Measurements from ENCODE around the gene RBM5. TPM values are rescaled to one million over a fixed set of nuclear protein-coding genes. Genes with fewer than 3 reads are reported as not detected.

Gene RBM5
- polyA plus RNA-seq, 2 of the 4 experiments (the other 2 are of a cell fraction), result 78.9 to 123 TPM

DNA sequence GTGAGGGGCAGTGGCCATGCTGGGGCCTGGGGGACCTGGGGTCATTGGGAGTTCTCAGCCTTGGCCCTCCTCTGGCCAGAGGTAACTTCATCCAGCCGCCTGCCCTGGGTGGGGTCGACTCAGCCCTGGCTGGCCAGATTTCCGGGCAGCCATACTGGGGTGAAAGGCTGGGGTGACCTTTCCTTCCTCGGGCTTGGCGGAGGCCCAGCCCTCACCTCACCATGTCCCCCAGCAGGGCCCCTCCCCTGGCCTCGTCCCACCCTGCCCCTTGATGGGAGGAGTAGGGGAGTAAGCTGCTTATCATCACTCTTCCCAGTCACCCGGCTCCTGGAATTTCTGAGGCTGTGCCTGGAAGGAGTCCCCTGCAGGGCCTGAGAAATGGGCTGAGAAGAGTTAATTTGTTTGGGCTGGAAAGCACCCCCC is 71.9 kb downstream of the RBM5 start (continued):
- no peak for TF ChIP-seq HEYL (CRISPR knock-in tag; IDR thresholded peaks at IDR 0.05)

DNA sequence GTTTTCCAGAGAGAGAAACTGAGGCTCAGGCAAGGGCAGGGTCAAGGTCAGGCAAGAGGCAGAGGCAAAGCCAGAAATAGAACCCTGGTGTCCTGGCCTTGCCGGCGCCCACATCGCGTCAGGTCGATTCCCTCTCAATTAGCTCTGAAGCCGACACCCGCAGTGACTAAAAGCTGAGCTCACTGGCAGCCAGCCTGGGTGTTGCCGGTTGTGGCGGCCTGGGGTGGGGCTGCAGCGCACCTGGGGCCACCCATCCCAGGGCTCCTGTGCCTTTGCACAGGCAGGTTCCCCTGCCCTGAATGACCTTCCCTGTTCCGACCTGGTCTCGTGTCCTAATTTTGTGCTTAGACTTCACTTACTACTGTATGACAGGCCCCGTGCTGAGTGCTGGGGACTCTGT is 72.6 kb downstream of the RBM5 start:
- no peaks in the 10 kb centered on the region for H3K9me3 ChIP-seq
- ChIA-PET CTCF (interaction anchor here (1.3 to 2.9 kb wide), 3 partner anchors 12 to 41 kb away, joined by 4 to 9 read pairs (median 5); no protein-coding TSS in a partner anchor), POLR2A (no interaction called here)
- no peak overlapping the region for H3K4me3 ChIP-seq
- H3K27ac ChIP-seq, result peak overlapping the region; percentile 88 to 94; a peak in 4 of 6 replicates
- DNase-seq (ENCODE audit: low read depth in 1 of 2, low spot score in 1 of 2) (no peak), ATAC-seq (no peak), FAIRE-seq (no peak)
- peaks cover 94% of the 10 kb centered on the region for H3K4me1 ChIP-seq
- no peak for TF ChIP-seq ZSCAN20 (CRISPR knock-in tag; IDR thresholded peaks at IDR 0.05)
- TF ChIP-seq JUNB (IDR thresholded peaks at IDR 0.05), result no peak
- no peak for TF ChIP-seq KDM5A (IDR thresholded peaks at IDR 0.05)
- no peak for TF ChIP-seq CBX8 (IDR thresholded peaks at IDR 0.05)
- no peak for TF ChIP-seq HDAC2 (IDR thresholded peaks at IDR 0.05)
- no peak for TF ChIP-seq ZC3H11A (IDR thresholded peaks at IDR 0.05)
- TF ChIP-seq RAD21 (conservative IDR thresholded peaks at IDR 0.05 in 1 of 2, IDR thresholded peaks at IDR 0.05 in 1 of 2), result no peak
- no peak for TF ChIP-seq JUN (IDR thresholded peaks at IDR 0.05)
- no peak for TF ChIP-seq POLR2A (IDR thresholded peaks at IDR 0.05; ENCODE audit: low read length)
- TF ChIP-seq TFCP2L1 (CRISPR knock-in tag; IDR thresholded peaks at IDR 0.05), result no peak
- no peak for TF ChIP-seq SMC3 (IDR thresholded peaks at IDR 0.05)
- TF ChIP-seq, protein P1, sequence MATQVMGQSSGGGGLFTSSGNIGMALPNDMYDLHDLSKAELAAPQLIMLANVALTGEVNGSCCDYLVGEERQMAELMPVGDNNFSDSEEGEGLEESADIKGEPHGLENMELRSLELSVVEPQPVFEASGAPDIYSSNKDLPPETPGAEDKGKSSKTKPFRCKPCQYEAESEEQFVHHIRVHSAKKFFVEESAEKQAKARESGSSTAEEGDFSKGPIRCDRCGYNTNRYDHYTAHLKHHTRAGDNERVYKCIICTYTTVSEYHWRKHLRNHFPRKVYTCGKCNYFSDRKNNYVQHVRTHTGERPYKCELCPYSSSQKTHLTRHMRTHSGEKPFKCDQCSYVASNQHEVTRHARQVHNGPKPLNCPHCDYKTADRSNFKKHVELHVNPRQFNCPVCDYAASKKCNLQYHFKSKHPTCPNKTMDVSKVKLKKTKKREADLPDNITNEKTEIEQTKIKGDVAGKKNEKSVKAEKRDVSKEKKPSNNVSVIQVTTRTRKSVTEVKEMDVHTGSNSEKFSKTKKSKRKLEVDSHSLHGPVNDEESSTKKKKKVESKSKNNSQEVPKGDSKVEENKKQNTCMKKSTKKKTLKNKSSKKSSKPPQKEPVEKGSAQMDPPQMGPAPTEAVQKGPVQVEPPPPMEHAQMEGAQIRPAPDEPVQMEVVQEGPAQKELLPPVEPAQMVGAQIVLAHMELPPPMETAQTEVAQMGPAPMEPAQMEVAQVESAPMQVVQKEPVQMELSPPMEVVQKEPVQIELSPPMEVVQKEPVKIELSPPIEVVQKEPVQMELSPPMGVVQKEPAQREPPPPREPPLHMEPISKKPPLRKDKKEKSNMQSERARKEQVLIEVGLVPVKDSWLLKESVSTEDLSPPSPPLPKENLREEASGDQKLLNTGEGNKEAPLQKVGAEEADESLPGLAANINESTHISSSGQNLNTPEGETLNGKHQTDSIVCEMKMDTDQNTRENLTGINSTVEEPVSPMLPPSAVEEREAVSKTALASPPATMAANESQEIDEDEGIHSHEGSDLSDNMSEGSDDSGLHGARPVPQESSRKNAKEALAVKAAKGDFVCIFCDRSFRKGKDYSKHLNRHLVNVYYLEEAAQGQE (IDR thresholded peaks at IDR 0.05), result no peak
- TF ChIP-seq, protein P2, sequence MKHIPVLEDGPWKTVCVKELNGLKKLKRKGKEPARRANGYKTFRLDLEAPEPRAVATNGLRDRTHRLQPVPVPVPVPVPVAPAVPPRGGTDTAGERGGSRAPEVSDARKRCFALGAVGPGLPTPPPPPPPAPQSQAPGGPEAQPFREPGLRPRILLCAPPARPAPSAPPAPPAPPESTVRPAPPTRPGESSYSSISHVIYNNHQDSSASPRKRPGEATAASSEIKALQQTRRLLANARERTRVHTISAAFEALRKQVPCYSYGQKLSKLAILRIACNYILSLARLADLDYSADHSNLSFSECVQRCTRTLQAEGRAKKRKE (CRISPR knock-in tag; IDR thresholded peaks at IDR 0.05; ENCODE audit: low read depth), result no peak
- 51% methylated on average over 6 of the region's 13 CpGs for WGBS (ENCODE audit: missing lambda C conversion rate)
- H3K4me2 ChIP-seq, result peak overlapping the region; percentile 71; the same call in 2 of the 3 replicates

DNA sequence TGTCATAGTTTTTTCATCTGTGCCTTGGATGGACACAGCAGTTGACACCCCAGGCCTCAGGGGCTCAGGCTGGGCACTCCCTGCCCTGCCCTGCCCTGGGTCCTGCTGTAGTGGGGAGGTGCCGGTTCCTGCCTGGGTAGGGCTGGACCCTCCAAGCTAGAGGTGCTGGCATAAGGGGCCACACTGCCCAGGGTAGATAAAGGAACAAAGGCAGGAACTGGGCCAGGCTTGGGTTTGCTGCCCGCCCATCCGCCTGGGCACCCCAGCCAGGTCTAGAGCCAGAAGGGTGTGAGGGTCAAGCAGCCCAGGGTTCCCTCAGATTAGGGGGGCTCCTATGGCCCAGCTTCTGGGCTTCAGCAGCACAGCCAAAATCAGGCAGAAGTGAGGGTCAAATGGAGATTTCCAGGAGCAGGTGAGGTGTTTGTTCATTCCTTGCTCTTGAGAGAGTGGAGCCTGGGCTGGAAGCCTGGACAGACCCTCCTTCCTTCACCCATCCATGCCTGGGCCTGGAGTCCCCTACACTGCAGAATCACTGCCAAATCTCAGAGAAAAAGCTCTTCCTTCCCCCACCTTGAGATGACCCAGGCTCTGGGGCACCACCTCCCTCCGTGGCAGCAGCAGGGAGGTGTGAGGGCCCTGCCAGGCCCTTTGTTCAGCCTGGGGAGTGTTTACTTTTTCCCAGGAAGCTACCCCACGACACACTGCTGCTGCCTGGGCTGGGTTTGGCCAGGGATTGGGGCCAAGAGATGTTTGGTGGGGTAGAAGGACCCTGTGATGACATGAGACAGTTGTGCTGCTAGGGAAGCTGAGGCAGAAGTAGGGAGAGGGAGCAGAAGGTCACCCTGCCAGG is 73.5 kb downstream of the RBM5 start:
- H3K4me2 ChIP-seq, result peak overlapping the region; percentile 71

More for the DNA sequence above, 73.5 kb downstream of the RBM5 start:
- ChIA-PET CTCF (interaction anchor here (1.2 to 2.9 kb wide), 6 partner anchors 9 to 42 kb away, joined by 3 to 9 read pairs (median 4); no protein-coding TSS in a partner anchor), POLR2A (no interaction called here)
- DNase-seq (ENCODE audit: low read depth in 1 of 2, low spot score in 1 of 2) (no peak), FAIRE-seq (no peak), ATAC-seq (no peak)
- peak overlapping the region; percentile 88 to 94 for H3K27ac ChIP-seq
- no peak for TF ChIP-seq ZNF302 (CRISPR knock-in tag; IDR thresholded peaks at IDR 0.05)
- no peak for TF ChIP-seq JUN (IDR thresholded peaks at IDR 0.05)
- no peak for TF ChIP-seq ZC3H11A (IDR thresholded peaks at IDR 0.05)
- TF ChIP-seq RAD21 (conservative IDR thresholded peaks at IDR 0.05 in 1 of 2, IDR thresholded peaks at IDR 0.05 in 1 of 2), result no peak
- TF ChIP-seq, protein P3, sequence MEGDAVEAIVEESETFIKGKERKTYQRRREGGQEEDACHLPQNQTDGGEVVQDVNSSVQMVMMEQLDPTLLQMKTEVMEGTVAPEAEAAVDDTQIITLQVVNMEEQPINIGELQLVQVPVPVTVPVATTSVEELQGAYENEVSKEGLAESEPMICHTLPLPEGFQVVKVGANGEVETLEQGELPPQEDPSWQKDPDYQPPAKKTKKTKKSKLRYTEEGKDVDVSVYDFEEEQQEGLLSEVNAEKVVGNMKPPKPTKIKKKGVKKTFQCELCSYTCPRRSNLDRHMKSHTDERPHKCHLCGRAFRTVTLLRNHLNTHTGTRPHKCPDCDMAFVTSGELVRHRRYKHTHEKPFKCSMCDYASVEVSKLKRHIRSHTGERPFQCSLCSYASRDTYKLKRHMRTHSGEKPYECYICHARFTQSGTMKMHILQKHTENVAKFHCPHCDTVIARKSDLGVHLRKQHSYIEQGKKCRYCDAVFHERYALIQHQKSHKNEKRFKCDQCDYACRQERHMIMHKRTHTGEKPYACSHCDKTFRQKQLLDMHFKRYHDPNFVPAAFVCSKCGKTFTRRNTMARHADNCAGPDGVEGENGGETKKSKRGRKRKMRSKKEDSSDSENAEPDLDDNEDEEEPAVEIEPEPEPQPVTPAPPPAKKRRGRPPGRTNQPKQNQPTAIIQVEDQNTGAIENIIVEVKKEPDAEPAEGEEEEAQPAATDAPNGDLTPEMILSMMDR (IDR thresholded peaks at IDR 0.05), result no peak
- TF ChIP-seq MAFK (IDR thresholded peaks at IDR 0.05; ENCODE audit: partially characterized antibody), result no peak
- TF ChIP-seq RNF2 (IDR thresholded peaks at IDR 0.05; ENCODE audit: borderline replicate concordance, low read depth), result no peak
- TF ChIP-seq, protein P4, sequence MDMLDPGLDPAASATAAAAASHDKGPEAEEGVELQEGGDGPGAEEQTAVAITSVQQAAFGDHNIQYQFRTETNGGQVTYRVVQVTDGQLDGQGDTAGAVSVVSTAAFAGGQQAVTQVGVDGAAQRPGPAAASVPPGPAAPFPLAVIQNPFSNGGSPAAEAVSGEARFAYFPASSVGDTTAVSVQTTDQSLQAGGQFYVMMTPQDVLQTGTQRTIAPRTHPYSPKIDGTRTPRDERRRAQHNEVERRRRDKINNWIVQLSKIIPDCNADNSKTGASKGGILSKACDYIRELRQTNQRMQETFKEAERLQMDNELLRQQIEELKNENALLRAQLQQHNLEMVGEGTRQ (IDR thresholded peaks at IDR 0.05), result no peak
- TF ChIP-seq ZFP36 (IDR thresholded peaks at IDR 0.05; ENCODE audit: borderline replicate concordance, partially characterized antibody), result no peak
- TF ChIP-seq MAZ (IDR thresholded peaks at IDR 0.05; ENCODE audit: borderline replicate concordance, low read depth, low read length), result no peak
- no peak for TF ChIP-seq BHLHE40 (IDR thresholded peaks at IDR 0.05; ENCODE audit: low read depth, low read length)
- TF ChIP-seq MYC (IDR thresholded peaks at IDR 0.05; ENCODE audit: borderline replicate concordance, low read length), result no peak
- TF ChIP-seq RCOR1 (IDR thresholded peaks at IDR 0.05; ENCODE audit: low read depth, low read length), result no peak
- TF ChIP-seq HDAC2 (IDR thresholded peaks at IDR 0.05), result no peak
- TF ChIP-seq CHD2 (IDR thresholded peaks at IDR 0.05; ENCODE audit: low read length, partially characterized antibody), result no peak
- H3K4me3 ChIP-seq, result no peak overlapping the region
- H3K9me3 ChIP-seq, result no peaks in the 10 kb centered on the region
- peaks cover 94% of the 10 kb centered on the region for H3K4me1 ChIP-seq
- WGBS (ENCODE audit: missing lambda C conversion rate), result 67% methylated on average over 3 of the region's 5 CpGs
